ENCODE data around the gene LRRTM3. TPM values are rescaled to one million over a fixed set of nuclear protein-coding genes. Genes with fewer than 3 reads are reported as not detected.

The LRRTM3 gene
- total RNA-seq, 2 experiments from 2014 or later = not detected

DNA sequence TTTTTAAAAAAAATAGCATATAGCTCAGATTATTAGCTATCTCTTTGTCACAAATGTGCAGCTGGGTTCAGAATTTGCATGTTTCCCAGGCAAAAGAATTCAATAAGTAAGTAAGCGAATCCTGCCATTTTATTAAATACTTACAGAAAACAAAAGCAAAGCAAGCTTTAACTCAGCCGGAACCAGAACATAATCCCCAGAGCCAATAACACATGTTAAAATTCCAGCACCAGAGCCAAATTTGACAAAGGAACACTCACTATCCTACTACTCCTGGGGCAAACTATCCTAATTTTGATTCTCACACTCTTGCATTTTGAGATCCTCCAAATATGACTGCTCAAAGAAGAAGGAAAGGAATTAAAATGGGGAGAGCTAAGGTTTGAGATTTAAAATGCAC lies 32.6 kb downstream of the LRRTM3 start:
- no peaks in the 10 kb centered on the region for H3K9me3 Mint-ChIP-seq
- no peak for DNase-seq
- POLR2A ChIA-PET = no interaction called here
- H3K4me3 Mint-ChIP-seq = no peak overlapping the region
- H3K36me3 Mint-ChIP-seq = no peaks in the 10 kb centered on the region
- H3K27ac Mint-ChIP-seq = no peak overlapping the region
- ATAC-seq (ENCODE audit: low read depth) = no peak
- no peaks in the 10 kb centered on the region for H3K4me1 Mint-ChIP-seq
- H3K27me3 Mint-ChIP-seq = no peaks in the 10 kb centered on the region

DNA sequence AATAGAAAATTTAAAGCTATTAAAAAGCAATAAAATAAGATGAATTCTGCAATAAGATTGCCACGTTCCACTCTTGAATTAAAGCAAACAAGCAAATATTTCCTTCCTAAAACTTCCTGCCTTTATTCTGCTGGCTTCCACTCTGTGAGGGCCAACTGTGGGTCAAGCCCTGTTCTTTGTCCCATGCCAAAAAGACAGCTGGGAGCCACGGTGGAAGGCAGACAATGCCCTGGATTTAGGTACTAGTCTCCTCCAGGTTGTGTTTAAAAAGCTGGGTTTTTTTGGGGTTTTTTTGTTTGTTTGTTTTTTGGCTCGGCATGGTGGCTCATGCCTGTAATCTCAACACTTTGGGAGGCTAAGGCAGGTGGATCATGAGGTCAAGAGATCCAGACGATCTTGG lies 39.1 kb downstream of the LRRTM3 start:
- no peak for ATAC-seq (ENCODE audit: low read depth)
- no peaks in the 10 kb centered on the region for H3K36me3 Mint-ChIP-seq
- no peaks in the 10 kb centered on the region for H3K27me3 Mint-ChIP-seq
- H3K27ac Mint-ChIP-seq = no peak overlapping the region
- H3K9me3 Mint-ChIP-seq = no peaks in the 10 kb centered on the region
- no peak for DNase-seq
- no peak overlapping the region for H3K4me3 Mint-ChIP-seq
- H3K4me1 Mint-ChIP-seq = no peaks in the 10 kb centered on the region
- POLR2A ChIA-PET = no interaction called here

- ATAC-seq (ENCODE audit: low read depth) (no peak), DNase-seq (no peak)
- POLR2A ChIA-PET = no interaction called here
- H3K4me1 Mint-ChIP-seq = no peaks in the 10 kb centered on the region
- H3K4me3 Mint-ChIP-seq = no peak overlapping the region
- no peaks in the 10 kb centered on the region for H3K9me3 Mint-ChIP-seq
- H3K36me3 Mint-ChIP-seq = no peaks in the 10 kb centered on the region
- H3K27me3 Mint-ChIP-seq = no peaks in the 10 kb centered on the region
- no peak overlapping the region for H3K27ac Mint-ChIP-seq
Observed at GRCh38 chr10:66980246-66980815, 54.5 kb downstream of the LRRTM3 start.

GRCh38 chr10:66981361-66982052 lies 55.7 kb downstream of the LRRTM3 start:
- Mint-ChIP-seq H3K4me1 (no peaks in the 10 kb centered on the region), H3K4me3 (no peak overlapping the region), H3K36me3 (no peaks in the 10 kb centered on the region), H3K27me3 (no peaks in the 10 kb centered on the region), H3K9me3 (no peaks in the 10 kb centered on the region), H3K27ac (no peak overlapping the region)
- DNase-seq (no peak), ATAC-seq (ENCODE audit: low read depth) (no peak)
- POLR2A ChIA-PET = no interaction called here

- Mint-ChIP-seq H3K27ac (no peak overlapping the region), H3K36me3 (no peaks in the 10 kb centered on the region), H3K4me1 (no peaks in the 10 kb centered on the region), H3K4me3 (no peak overlapping the region), H3K27me3 (no peaks in the 10 kb centered on the region), H3K9me3 (no peaks in the 10 kb centered on the region)
- no peak for ATAC-seq (ENCODE audit: low read depth)
- POLR2A ChIA-PET = no interaction called here
- DNase-seq = no peak
Observed at GRCh38 chr10:66982053-66982420, 56.2 kb downstream of the LRRTM3 start.

DNA sequence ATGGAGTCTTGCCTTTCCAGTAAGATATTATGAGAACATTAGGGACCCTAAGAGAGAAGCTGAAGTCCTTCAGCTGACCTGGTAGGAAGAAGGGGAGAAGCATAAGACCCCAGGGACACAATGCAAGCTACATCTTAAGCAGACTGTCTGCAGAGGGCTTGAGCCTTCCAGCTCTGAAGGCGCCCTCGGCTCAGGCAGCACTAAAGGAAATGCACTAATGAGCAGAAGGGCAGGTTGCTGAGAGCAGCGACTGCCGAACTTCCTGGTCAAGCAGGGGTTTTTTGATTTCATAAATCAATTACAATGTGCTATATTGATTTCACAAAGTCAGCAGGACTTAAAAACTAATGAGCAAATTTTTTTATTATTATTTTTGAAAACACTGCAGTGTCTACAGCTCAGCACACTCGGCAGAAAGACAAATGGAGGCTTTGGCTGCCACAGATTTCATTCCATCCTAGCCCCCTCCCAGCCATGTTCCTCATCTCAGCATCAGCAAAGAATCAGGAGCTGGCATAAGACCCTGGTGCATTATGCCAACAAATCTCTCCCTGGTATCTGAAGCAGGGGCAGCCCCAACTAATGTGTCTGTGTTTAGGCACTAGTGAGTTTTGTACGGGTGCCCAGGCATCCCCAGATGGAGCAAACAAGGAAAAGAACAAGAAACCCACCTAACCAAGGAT lies 57.1 kb downstream of the LRRTM3 start:
- POLR2A ChIA-PET = no interaction called here
- Mint-ChIP-seq H3K27me3 (no peaks in the 10 kb centered on the region), H3K4me3 (no peak overlapping the region), H3K4me1 (no peaks in the 10 kb centered on the region), H3K27ac (no peak overlapping the region), H3K36me3 (no peaks in the 10 kb centered on the region), H3K9me3 (no peaks in the 10 kb centered on the region)
- no peak for DNase-seq
- ATAC-seq (ENCODE audit: low read depth) = no peak

DNA sequence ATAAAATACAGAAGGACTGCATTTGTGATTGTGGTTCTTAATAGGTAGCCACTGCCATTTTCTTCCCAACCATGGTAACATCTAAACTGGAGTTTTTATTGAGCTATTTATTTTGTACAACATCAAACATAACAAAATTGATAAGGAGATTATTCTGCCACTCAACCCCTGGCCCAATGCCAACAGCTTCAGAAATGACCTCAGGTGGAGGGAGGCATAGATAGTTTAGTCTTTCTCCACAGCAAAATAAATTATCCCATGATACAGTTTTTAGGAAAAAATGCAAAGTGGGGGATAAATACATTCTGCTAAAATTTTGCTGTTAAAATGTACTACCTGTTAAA lies 57.6 kb downstream of the LRRTM3 start:
- H3K36me3 Mint-ChIP-seq = no peaks in the 10 kb centered on the region
- H3K4me1 Mint-ChIP-seq = no peaks in the 10 kb centered on the region
- DNase-seq (no peak), ATAC-seq (ENCODE audit: low read depth) (no peak)
- no peaks in the 10 kb centered on the region for H3K27me3 Mint-ChIP-seq
- H3K4me3 Mint-ChIP-seq = no peak overlapping the region
- H3K9me3 Mint-ChIP-seq = no peaks in the 10 kb centered on the region
- POLR2A ChIA-PET = no interaction called here
- H3K27ac Mint-ChIP-seq = no peak overlapping the region

- no peaks in the 10 kb centered on the region for H3K9me3 Mint-ChIP-seq
- POLR2A ChIA-PET = no interaction called here
- no peak for ATAC-seq (ENCODE audit: low read depth)
Observed at GRCh38 chr10:66990143-66990830, 64.5 kb downstream of the LRRTM3 start.

DNA sequence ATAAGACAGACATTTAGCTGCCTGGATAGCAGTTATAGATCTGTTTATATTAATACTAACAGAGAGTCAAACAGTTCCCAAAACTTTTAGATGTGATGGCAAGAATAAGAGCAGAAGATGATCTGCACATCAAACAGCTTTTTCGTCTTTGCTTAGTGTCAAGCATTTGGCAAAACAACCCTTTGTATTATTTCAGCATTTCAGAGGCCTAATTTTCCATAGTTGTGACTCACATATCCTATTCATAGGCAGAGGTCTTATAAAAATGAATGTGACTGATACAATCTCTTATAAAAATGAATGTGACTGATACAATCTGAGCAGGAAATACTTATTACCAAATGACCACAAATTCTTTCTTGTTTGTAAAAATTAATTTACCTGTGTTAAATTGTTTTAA lies 71.2 kb downstream of the LRRTM3 start:
- POLR2A ChIA-PET = no interaction called here
- H3K4me3 Mint-ChIP-seq = no peak overlapping the region
- H3K9me3 Mint-ChIP-seq = no peaks in the 10 kb centered on the region
- H3K36me3 Mint-ChIP-seq = no peaks in the 10 kb centered on the region
- H3K4me1 Mint-ChIP-seq = no peaks in the 10 kb centered on the region
- no peaks in the 10 kb centered on the region for H3K27me3 Mint-ChIP-seq
- no peak overlapping the region for H3K27ac Mint-ChIP-seq
- DNase-seq (no peak), ATAC-seq (ENCODE audit: low read depth) (no peak)

More at GRCh38 chr10:66990143-66990830, 64.5 kb downstream of the LRRTM3 start:
- no peak for DNase-seq
- no peaks in the 10 kb centered on the region for H3K36me3 Mint-ChIP-seq
- no peaks in the 10 kb centered on the region for H3K4me1 Mint-ChIP-seq
- no peaks in the 10 kb centered on the region for H3K27me3 Mint-ChIP-seq
- H3K4me3 Mint-ChIP-seq = no peak overlapping the region
- H3K27ac Mint-ChIP-seq = no peak overlapping the region

DNA sequence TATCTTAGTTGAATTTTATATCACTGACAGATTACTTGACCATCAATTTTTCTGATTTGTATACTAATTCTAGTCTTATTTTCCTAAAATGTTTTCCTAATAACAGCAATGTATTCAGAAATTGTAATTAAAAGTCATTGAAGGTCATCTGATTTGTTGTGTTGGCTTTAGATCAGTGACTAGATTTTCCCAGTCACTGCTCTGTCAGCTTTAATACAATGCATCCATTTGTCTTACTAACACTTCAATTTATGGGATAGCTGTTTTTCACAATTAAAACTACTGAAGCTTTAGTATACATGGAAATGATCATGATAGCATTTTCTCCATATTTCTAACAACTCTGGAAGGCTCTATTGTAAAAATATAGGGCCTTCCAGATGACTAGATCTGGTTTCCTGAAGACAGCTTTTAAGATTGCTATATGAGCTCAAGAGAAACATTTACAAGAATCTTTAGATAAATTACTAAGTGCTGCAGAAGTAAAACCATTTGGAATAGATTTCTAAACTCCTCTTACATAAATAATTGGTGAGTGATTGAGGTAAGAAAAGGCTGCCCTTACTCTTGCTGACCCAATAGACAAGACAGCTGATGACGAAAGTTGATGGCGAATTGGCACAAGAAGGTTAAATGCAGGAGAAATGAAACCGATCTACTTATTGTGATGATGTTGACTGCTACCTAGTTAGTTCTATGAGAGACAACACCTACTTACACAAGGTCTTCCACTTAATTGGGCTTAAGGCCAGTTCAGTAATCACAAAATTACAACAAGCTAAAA lies 74.1 kb downstream of the LRRTM3 start:
- Mint-ChIP-seq H3K27ac (no peak overlapping the region), H3K9me3 (no peaks in the 10 kb centered on the region), H3K4me1 (no peaks in the 10 kb centered on the region), H3K36me3 (no peaks in the 10 kb centered on the region), H3K4me3 (no peak overlapping the region), H3K27me3 (no peaks in the 10 kb centered on the region)
- DNase-seq (no peak), ATAC-seq (ENCODE audit: low read depth) (no peak)
- POLR2A ChIA-PET = no interaction called here

DNA sequence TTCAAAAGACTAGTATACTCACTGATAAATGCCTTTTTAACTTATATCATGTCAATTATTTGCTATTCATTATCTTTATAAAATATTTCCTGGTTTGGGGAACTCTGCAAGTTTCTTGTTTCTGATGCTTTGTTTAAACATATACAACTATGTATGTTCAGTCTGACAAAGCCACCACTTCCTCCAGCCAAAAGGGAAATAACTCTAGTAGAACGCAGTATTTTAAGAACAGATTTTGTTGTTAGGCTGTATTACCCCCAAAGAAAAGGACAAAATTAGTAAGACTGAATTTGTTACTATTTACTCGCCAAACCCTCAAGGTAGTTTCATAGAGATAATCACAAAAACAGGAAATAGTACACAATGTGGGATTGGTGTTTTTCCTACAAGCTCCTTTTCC lies 78.9 kb downstream of the LRRTM3 start:
- Mint-ChIP-seq H3K4me3 (no peak overlapping the region), H3K27ac (no peak overlapping the region), H3K4me1 (no peaks in the 10 kb centered on the region), H3K9me3 (no peaks in the 10 kb centered on the region), H3K27me3 (no peaks in the 10 kb centered on the region), H3K36me3 (no peaks in the 10 kb centered on the region)
- ATAC-seq (ENCODE audit: low read depth) = no peak
- no peak for DNase-seq
- POLR2A ChIA-PET = no interaction called here

DNA sequence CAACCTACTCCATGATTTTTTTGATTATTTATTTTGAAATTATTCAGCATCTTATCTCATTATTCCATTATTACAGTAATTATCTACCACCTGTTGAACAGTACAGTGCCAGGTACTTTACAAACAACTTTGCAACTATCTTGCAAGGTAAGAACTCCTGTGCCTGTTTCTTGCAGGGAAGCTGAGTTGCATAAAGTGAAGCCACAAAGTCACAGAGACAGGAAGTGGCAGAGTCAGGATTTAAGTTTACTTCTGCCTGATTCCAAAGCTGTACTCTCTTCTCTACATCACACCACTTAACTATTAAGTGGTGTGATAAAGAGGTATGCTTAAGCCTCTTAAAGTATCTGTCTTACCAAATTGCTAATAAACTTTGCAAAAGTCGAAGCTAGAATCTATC lies 80.1 kb downstream of the LRRTM3 start:
- POLR2A ChIA-PET = no interaction called here
- no peaks in the 10 kb centered on the region for H3K36me3 Mint-ChIP-seq
- no peak overlapping the region for H3K4me3 Mint-ChIP-seq
- no peaks in the 10 kb centered on the region for H3K4me1 Mint-ChIP-seq
- H3K27me3 Mint-ChIP-seq = no peaks in the 10 kb centered on the region
- no peak for ATAC-seq (ENCODE audit: low read depth)
- no peak overlapping the region for H3K27ac Mint-ChIP-seq
- no peak for DNase-seq
- H3K9me3 Mint-ChIP-seq = no peaks in the 10 kb centered on the region

- Mint-ChIP-seq H3K4me3 (no peak overlapping the region), H3K36me3 (no peaks in the 10 kb centered on the region), H3K27me3 (no peaks in the 10 kb centered on the region), H3K4me1 (no peaks in the 10 kb centered on the region), H3K27ac (no peak overlapping the region), H3K9me3 (no peaks in the 10 kb centered on the region)
- ATAC-seq (ENCODE audit: low read depth) (no peak), DNase-seq (no peak)
- POLR2A ChIA-PET = no interaction called here
Observed at GRCh38 chr10:67011480-67011879, 85.6 kb downstream of the LRRTM3 start.
